ENCODE measurements around the gene PPP1R14B.

Gene PPP1R14B

DNA sequence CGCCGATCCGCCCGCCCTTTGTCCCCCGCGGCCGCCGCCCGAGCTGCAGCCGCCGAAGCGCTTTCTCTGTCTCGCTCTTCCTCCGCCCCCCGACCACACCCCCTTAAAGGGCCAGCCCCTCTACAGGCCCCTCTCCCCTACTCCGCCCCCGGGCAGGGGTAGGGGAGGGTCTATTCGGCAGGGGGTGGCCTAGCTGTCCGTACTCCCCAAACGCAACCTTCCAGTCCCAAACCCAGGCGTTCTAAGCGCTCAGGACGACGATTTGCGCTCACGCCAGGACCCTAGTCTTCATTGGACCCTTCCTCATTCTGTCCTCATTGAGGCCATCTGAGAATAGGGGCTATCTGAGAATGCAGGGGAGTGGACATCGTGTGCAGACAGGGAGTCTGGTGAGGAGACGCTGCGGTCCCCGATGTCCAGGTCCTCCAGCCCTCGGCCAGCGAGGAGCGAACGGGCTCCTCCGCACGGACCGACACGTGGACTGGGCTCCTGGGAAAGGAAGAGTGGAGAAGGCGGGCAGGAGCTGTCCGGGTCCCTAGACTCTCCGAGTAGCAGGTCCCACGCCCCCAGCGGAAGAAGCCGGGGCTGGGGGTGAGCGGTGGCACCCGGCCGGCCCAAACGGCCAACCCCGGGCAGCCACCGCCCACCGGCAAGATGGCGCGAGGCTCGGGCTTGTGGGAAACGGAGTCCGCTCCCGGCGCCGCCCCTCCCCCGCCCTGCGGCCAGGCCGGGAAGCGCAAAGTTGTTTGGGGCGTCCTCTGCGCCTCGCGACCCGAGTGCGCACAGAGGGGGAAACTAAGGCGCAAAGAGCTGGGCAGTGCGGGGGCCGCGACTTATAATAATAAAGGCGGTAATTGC lies at the start of gene PPP1R14B:
Gene PPP1R14B (minus strand): TSS at position 73 of the 858 bp plus-strand sequence. CDS start 270 bp downstream, outside the sequence.
- DNase-seq, result peak; percentile 82 to 94 (median 89)

- no peak for DNase-seq
These were observed 49.5 kb upstream of the PPP1R14B start for GRCh38 chr11:64296236-64296635.

- no peak for DNase-seq
These were observed 49.0 kb upstream of the PPP1R14B start for GRCh38 chr11:64295760-64296159.

- DNase-seq, result no peak
These were observed 48.0 kb upstream of the PPP1R14B start for GRCh38 chr11:64294774-64295173.

DNA sequence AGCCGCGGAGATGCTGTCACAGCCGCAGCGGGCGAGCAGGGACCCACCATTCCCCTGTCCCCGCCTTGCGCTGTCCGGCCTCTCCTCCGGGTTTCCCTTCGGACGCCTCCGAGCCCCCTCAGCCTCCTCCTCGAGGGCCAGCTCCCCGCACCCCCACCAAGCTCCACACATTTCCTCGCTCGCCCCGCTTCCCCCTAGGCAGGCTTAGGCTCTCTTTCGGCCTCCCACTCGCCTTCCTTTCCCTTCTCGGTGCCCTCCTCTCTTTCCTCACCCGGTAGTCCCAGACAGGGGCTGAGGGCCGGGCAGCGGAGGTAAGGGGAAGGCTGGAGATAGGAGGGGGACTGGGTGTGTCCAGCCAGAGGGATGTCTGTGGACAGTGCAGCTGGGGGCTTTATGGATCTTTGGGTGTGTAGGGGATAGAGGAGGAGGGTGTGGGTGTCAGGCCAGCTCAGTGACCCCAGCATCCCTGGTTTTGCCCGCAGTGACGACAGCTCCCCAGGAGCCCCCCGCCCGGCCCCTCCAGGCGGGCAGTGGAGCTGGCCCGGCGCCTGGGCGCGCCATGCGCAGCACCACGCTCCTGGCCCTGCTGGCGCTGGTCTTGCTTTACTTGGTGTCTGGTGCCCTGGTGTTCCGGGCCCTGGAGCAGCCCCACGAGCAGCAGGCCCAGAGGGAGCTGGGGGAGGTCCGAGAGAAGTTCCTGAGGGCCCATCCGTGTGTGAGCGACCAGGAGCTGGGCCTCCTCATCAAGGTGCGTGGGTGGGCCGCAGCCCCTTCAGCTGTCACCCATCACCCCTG lies 45.9 kb upstream of the PPP1R14B start:
- peak; percentile 41 to 63 (median 44) for DNase-seq

DNA sequence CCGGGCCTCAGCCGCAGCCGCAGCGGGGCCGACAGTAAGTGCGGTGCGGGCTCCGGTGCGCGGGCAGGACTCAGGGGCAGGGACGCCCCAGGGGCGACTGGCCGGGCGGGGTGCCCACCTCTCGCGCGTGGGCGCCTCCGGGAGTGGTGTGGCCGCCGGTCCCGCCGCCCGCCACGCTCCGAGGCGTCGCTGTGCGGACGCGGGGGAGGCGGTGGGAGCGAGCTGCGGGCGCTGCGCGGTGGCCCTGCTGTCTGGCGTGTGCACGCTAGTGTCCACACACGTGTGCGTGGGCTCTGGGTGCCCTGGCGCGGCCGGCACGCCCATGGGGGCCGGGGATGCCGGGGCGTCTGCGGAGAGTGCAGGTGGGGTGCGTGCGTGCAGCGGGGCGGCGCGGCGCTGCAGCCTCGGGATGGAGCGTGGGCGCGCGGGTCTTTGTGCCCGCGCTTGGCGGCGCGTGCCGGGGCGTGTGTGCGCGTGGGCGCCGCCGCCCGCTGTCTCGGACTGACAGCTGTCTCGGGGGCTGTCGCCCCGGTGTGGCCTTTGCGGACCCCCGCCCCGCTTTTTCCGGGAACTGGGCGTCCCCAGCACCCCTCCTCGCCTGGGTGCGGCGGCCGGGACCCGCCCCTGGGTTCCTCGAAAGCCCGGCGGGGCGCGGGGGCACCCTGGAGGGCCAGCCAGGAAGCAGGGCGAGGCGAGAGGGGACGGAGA lies 45.2 kb upstream of the PPP1R14B start:
- no peak for DNase-seq

DNA sequence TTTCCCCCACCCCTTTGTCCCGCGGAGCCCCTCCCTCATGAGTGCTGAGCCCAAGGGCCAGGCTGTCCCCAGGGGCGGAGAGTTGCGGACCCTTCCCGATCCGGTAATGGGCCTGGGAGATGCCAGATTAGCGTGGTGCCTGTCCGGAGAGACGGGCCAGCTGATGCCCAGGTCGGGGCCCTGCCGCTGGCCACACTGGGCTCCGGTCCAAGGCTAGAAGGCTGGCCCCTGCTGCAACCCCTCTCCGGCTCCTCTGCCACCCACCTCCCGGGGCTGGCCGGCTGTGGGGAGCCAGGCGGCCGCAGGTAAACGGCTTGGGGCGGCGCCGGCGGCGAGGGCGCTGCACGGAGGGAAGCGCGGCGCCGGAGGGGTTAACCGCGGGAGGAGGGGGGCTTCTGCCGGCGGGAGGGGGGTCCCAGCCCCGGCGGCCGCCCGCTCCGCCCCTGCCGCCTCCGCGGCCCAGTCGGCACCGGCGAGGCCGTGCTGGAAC lies 44.6 kb upstream of the PPP1R14B start, which contains the start of gene KCNK4:
Gene KCNK4 (plus strand): TSS at position 41 of the 490 bp plus-strand sequence. CDS start 1,717 bp downstream, outside the sequence.
- no peak for DNase-seq

GRCh38 chr11:64290352-64291261 lies 43.9 kb upstream of the PPP1R14B start:
- peak; percentile 52 to 57 (median 52) for DNase-seq

- DNase-seq, result no peak
These were observed 42.3 kb upstream of the PPP1R14B start for GRCh38 chr11:64289002-64289564.

DNA sequence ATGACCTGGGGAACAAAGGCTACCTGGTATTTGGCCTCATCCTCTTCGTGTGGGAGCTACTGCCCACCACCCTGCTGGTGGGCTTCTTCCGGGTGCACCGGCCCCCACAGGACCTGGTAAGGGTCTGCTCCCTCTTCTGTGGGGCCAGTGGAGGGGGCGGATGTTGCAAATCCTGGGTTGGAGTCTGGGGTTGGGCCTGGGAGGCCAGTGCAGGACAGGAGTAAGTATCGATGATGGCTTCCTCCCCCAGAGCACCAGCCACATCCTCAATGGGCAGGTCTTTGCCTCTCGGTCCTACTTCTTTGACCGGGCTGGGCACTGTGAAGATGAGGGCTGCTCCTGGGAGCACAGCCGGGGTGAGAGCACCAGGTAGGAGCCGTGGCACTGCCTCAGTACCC lies 41.6 kb upstream of the PPP1R14B start:
- no peak for DNase-seq

GRCh38 chr11:64287676-64288352 lies 41.1 kb upstream of the PPP1R14B start:
- no peak for DNase-seq

DNA sequence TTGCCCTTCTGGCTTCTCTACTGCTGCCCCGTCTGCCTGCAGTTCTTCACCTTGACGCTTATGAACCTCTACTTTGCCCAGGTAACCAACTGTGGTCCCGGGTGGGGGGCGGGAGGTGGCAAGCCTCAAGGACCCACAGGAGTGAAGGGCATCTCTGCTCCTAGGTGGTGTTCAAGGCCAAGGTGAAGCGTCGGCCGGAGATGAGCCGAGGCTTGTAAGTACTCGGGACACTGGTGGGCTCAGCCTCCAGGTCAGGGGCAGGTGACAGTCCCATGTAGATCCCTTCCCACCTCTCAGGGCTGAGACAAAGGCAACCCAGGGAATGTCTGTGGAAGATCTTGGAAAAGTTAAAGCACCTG lies 40.0 kb upstream of the PPP1R14B start:
- DNase-seq, result no peak

- no peak for DNase-seq
These were observed 39.4 kb upstream of the PPP1R14B start for GRCh38 chr11:64285885-64286800.

DNA sequence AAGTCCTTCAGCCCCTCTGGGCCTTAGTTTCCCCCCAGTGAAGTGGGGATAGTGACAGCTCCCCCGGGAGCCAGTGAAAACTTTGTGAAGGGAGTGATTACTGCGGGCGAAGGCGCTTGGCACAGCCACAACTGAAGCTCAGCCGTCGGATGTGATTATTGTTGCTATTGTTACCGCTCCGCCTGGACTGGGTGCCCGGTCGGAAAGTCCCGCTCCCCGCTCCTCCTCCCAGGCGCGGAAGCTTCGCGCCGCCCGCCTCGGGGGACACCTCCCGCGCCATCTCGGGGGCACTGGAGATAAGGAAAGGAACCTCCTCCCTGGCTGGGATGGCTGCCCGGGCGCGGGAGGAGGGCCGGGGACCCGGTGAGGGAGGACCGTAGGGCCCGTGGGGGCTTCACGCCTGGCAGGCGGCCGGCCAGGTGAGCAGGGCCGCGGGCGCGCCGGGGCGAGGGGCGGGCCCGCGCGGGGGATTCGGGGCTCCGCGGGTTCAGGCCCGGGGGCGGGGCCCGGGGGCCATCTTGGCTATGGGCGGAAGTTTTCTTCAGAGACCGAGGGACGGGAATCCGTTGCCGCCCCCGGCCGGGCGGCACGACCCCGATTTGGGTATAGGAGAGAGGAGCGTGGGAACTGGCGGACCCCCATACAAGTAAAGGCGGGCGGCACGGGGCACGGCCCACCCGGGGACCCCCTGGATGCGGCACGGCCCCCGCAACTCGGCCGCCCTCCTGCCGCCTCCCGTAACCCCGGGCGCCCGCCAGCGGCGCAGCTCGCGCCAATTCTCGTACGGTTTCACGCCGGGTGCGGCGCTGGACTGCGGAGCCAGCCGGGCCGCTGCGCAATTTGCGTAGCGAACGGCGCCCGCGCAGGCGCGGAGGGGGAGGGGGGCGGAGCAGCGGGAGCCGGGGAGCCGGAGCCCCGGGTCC lies 38.5 kb upstream of the PPP1R14B start, which contains the start of gene GPR137:
Gene GPR137 (plus strand): TSS at position 887 of the 923 bp plus-strand sequence. CDS start 677 bp downstream, outside the sequence.
- DNase-seq, result peak; percentile 87 to 96 (median 90)

GRCh38 chr11:64284048-64284961 lies 37.6 kb upstream of the PPP1R14B start, which contains the start of gene BAD:
BAD (minus strand) TSS chr11:64284665; CDS start chr11:64284368, 297 bp downstream.
- DNase-seq, result peak; percentile 93 to 98 (median 96)

DNA sequence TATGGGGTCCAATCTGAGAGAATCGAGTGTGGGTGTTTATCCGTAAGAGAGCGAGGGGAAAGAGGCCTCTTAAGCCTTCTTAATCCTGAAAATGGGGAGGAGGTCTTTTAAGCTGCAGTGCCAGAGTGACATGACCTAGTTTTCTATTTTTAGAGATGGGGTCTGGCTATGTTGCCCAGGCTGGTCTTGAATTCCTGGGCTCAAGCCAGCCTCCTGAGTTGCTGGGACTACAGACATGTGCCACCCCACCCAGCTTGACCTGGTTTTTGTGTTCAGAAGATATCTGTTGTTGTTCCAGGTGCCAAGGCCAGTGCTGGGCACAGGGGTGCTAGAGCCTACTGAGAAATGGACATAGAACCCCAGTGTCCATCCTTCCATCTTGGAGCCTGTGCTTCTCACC lies 36.3 kb upstream of the PPP1R14B start:
- no peak for DNase-seq

Measured in suppressor macrophage treated with lipopolysaccharide for 1 hour (primary cell).